Thymus (tissue), 11 donors: ENCODE results near the gene YJEFN3. TPM values are rescaled to one million over a fixed set of nuclear protein-coding genes. Genes with fewer than 3 reads are reported as not detected.

Source experiments
- DNase-seq, 9 donors: peaks; one replicate each; pipeline ENCODE4 v3.0.0-alpha.2; 2013; ENCODE audit warnings: low spot score in 9 of 9, low read depth in 6 of 9, missing footprints in 1 of 9
- H3K27ac ChIP-seq, 2 donors: one replicate each; pipeline ENCODE4 v1.5.1; 2013; ENCODE audit warnings: control low read depth in 1 of 2, low read depth in 1 of 2, low read length in 1 of 2, mild to moderate bottlenecking in 1 of 2, moderate library complexity in 1 of 2
- H3K27me3 ChIP-seq, 2 donors: one replicate each; pipeline ENCODE4 v1.5.1; 2013; ENCODE audit warnings: low read length in 1 of 2; ENCODE audit not compliant: control insufficient read depth in 2 of 2, insufficient read depth in 1 of 2
- H3K36me3 ChIP-seq, 2 donors: one replicate each; pipeline ENCODE4 v1.5.1; 2013; ENCODE audit warnings: low read length in 1 of 2, mild to moderate bottlenecking in 1 of 2, moderate library complexity in 1 of 2; ENCODE audit not compliant: control insufficient read depth in 2 of 2, insufficient read depth in 2 of 2
- H3K4me1 ChIP-seq, 2 donors: one replicate each; pipeline ENCODE4 v1.5.1; 2013; ENCODE audit warnings: low read length in 2 of 2; ENCODE audit not compliant: control insufficient read depth in 2 of 2, insufficient read depth in 2 of 2
- H3K4me3 ChIP-seq, 2 donors: one replicate each; pipeline ENCODE4 v1.5.1; 2013; ENCODE audit warnings: low read length in 2 of 2, control low read depth in 1 of 2, mild to moderate bottlenecking in 1 of 2
- H3K9me3 ChIP-seq, 2 donors: one replicate each; pipeline ENCODE4 v1.5.1; 2013; ENCODE audit warnings: low read length in 1 of 2, mild to moderate bottlenecking in 1 of 2; ENCODE audit not compliant: control insufficient read depth in 2 of 2, insufficient read depth in 1 of 2
- WGBS: extraction: QIAGEN DNeasy Blood & Tissue Kit; methylation state at CpG from one replicate; pipeline ENCODE4 v1.1.7; 2013; 5-methylcytosine and 5-hydroxymethylcytosine counted together
- polyA plus RNA-seq: library from polyadenylated mRNA; stranded (reverse); fragments of 200-250 nt; gene quantifications from one replicate; pipeline ENCODE4 v1.2.3, GENCODE V29; 2013
- total RNA-seq: library from RNA; stranded (reverse); fragments of 120-200 nt; gene quantifications from one replicate; pipeline ENCODE4 v1.2.4, GENCODE V29; 2013
- donor health status: healthy.

YJEFN3 gene
- total and polyA plus RNA-seq, 2 donors: 1.0 to 37.1 TPM

DNA sequence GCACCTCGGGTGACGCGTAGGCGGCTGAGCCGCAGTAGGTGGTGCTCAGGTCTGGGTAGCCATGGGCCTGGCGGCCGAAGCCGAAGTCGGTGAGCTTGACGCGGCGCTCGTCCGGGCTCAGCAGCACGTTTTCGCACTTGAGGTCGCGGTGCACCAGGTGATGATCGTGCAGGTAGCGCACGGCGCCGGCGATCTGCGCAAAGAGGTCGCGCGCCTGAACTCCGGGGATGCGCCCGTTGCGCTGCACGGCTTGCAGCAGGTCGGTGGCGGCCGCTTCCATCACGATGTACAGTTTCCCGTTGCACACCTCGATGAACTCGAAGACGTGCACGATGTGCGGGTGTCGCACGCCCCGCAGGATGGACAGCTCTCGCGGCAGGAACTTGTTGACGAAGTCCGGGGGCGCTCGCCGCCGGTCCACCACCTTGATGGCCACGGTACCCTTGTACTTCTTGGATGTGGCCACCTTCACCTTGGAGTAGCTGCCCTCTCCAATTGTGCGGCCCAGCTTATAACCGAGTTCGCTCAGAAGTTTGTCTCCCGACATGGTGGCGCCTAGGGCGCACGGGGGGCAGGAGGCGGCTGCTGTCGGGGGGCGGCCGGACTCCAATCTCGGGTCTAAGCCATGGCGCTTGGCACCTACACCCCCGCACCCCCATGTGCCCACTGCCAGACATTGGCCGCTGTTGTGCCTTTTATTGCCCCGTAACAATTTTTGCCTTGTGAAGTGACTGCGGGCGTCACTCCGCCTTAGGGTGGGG lies 13.7 kb upstream of the YJEFN3 start, which contains the start of gene TSSK6:
TSS of gene TSSK6 (minus strand) at position 668 of the 761 bp plus-strand sequence. CDS start at position 547, 121 bp downstream.
- 92% methylated on average over 74 of the region's 74 CpGs for WGBS
- Histone ChIP-seq H3K36me3 (peaks cover 10 to 13% of the 10 kb centered on the region in 2 donors), H3K4me3 (peak within 1 kb of the TSS; percentile 54 to 75), H3K9me3 (peaks cover 3 to 17% of the 10 kb centered on the region in 2 donors), H3K27me3 (peaks cover 0 to 8% of the 10 kb centered on the region in 2 donors), H3K4me1 (peaks cover 14 to 20% of the 10 kb centered on the region in 2 donors), H3K27ac (peak within 1 kb of the TSS; percentile 53 to 86)
- no peak for DNase-seq

DNA sequence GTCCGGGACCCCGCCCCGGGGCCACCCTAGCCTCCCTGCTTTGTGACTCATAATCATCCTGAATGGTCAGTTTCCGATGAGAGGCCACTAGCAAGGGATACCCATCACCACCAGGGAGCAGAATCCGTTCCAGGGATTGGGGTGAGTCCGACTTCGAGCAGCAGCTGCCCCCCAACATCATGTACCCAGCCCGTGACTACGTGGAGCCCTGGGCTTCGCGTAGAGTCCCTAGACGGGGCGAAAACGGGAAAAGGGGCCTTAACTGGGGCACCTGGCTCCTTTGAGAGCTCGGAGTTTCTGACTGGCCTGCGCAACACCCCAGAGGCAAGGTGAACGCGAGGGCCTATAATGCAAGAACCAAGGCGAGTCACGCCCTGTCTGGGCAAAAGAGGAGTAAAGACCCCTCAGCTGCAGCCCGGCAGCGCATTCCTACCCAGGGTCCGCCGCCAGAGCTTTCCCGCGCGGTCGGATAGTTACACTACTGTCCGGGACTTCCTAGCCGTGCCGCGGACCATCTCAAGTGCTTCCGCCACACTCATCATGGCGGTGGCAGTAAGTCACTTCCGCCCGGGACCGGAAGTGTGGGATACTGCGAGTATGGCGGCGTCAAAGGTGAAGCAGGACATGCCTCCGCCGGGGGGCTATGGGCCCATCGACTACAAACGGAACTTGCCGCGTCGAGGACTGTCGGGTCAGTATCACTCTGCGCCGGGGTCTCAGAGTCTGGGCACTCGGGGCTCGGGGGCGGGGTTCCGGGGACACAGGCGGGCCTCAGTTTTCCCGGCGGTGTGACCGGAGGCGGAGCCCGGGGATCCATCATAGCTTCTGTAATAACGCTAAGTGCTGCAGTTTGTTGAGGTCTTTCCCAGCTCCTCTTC lies 12.8 kb upstream of the YJEFN3 start, which contains the start of gene NDUFA13:
TSS of gene NDUFA13 (plus strand) at position 584 of the 878 bp plus-strand sequence. CDS start at position 598, 14 bp downstream.
- peaks cover 17 to 19% of the 10 kb centered on the region in 2 donors for H3K36me3 ChIP-seq
- H3K27me3 ChIP-seq: peaks cover 0 to 8% of the 10 kb centered on the region in 2 donors
- 8% methylated on average over 61 of the region's 61 CpGs for WGBS
- DNase-seq: peak; percentile 85 to 99 (median 95)
- peaks cover 16 to 20% of the 10 kb centered on the region in 2 donors for H3K4me1 ChIP-seq
- H3K9me3 ChIP-seq: peaks cover 3 to 17% of the 10 kb centered on the region in 2 donors
- peak within 1 kb of the TSS; percentile 54 to 75 for H3K4me3 ChIP-seq
- peak within 1 kb of the TSS; percentile 53 to 86 for H3K27ac ChIP-seq

GRCh38 chr19:19517235-19517619 lies 11.5 kb upstream of the YJEFN3 start:
- no peak for DNase-seq
- H3K4me1 ChIP-seq: peaks cover 16 to 20% of the 10 kb centered on the region in 2 donors
- H3K36me3 ChIP-seq: peaks cover 17 to 19% of the 10 kb centered on the region in 2 donors
- peak overlapping the region in 1 of 2 donors; percentile 75 for H3K4me3 ChIP-seq
- peaks cover 3 to 17% of the 10 kb centered on the region in 2 donors for H3K9me3 ChIP-seq
- 97% methylated on average over 10 of the region's 10 CpGs for WGBS
- no peak overlapping the region for H3K27ac ChIP-seq
- H3K27me3 ChIP-seq: peaks cover 0 to 8% of the 10 kb centered on the region in 2 donors

DNA sequence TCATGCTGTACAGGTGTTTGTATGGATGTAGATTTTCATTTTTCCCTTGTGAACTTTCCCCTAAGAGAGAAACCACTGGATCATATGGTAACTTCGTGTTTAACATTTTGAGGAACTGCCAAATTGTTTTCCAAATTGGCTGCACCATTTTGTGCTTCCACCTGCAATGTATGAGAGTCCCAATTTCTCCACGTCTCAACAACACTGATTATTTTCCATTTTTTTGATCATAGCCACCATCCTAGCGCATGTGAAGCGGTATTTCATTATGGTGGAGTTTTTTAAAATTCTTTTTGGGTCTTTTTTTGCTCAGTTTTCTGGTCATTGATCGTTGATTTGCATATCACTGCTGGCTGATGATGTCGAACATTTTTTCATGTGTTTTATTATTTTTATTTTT lies 7.7 kb upstream of the YJEFN3 start:
- H3K4me1 ChIP-seq: peaks cover 10 to 27% of the 10 kb centered on the region in 2 donors
- H3K4me3 ChIP-seq: no peak overlapping the region
- no peak overlapping the region for H3K27ac ChIP-seq
- peaks cover 30 to 43% of the 10 kb centered on the region in 2 donors for H3K36me3 ChIP-seq
- peaks cover 0 to under 1% of the 10 kb centered on the region in 2 donors for H3K9me3 ChIP-seq
- DNase-seq: no peak
- WGBS: 90% methylated on average over 6 of the region's 6 CpGs
- H3K27me3 ChIP-seq: no peaks in the 10 kb centered on the region

DNA sequence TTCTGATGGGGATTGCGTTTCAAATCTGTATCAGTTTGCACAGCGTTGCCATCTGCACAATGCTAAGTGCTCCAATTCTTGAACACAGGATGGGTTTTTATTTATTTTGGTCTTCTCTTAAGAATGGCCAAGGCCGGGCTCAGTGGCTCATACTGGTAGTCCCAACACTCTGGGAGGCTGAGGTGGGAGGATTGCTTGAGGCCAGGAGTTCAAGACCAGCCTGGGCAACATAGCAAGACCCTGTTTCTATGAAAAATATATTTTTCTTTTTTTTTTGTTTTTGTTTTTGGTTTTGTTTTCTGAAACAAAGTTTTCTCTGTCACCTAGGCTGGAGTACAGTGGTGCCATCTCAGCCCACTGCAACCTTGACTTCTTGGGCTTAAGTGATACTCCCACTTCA lies 5.5 kb upstream of the YJEFN3 start:
- peaks cover 0 to 3% of the 10 kb centered on the region in 2 donors for H3K9me3 ChIP-seq
- no peaks in the 10 kb centered on the region for H3K27me3 ChIP-seq
- H3K4me1 ChIP-seq: peaks cover 2 to 32% of the 10 kb centered on the region in 2 donors
- peaks cover 40 to 64% of the 10 kb centered on the region in 2 donors for H3K36me3 ChIP-seq
- H3K27ac ChIP-seq: no peak overlapping the region
- DNase-seq: no peak
- 93% methylated on average over 3 of the region's 3 CpGs for WGBS
- H3K4me3 ChIP-seq: no peak overlapping the region

DNA sequence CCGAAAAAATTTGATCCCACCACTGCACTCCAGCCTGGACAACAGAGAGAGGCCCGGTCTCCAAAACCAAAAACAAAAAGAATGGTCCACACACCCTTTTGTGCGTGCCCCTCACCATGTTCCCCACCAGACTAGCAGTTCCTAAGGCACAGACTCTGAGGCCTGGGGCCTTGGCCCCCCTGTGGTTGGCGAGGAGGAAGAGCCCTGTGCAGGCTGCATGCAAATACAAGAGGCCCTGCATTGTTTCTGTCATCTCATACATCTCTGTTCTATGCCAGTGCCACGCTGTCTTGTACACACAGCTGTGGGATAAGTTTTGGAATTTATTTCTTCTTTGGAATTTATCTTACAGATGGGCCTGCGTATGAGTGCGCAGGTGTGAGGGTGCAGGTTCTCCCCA lies 4.7 kb upstream of the YJEFN3 start:
- peaks cover 2 to 32% of the 10 kb centered on the region in 2 donors for H3K4me1 ChIP-seq

DNA sequence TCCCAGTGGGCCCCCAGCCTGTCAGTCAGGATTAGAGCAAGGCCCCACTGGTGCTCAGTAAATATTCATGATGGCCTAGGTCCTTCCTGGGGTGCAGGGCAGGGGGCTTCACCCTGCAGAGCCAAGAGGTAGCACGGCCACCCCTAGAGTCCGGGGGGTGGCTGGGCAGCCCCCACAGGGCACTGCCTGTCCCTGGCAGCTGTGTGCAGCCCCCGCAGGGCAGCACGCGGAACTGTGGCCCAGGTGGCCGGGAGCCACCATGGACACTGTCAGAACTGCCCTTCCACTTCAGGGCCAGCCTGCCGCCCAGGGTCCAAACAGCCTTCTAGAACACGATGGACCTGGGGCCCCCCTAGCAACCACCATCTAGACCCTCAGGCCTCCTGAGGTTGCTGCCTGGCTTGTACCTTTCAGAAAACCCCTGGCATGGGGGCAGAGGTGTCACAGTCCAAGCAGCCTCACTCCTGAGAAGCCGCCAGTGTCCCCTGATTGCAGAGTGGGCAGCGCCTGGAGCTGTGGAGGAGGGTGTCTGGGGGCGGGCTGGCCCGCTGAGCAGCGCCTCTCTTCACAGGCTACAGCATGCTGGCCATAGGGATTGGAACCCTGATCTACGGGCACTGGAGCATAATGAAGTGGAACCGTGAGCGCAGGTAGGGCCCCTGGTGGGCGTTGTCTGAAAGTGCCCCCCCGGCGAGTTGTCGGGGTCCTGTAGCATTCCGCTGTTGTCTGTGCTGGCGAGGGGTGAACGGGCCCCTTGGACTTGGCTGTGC lies 2.9 kb upstream of the YJEFN3 start:
- Histone ChIP-seq H3K27me3 (no peaks in the 10 kb centered on the region), H3K4me3 (no peak overlapping the region), H3K27ac (no peak overlapping the region), H3K36me3 (peaks cover 30 to 59% of the 10 kb centered on the region in 2 donors), H3K9me3 (peaks cover 0 to 3% of the 10 kb centered on the region in 2 donors), H3K4me1 (peaks cover 0 to 32% of the 10 kb centered on the region in 2 donors)
- no peak for DNase-seq
- 97% methylated on average over 23 of the region's 23 CpGs for WGBS

More for the DNA sequence above, 4.7 kb upstream of the YJEFN3 start:
- peaks cover 42 to 70% of the 10 kb centered on the region in 2 donors for H3K36me3 ChIP-seq
- H3K27ac ChIP-seq: no peak overlapping the region
- H3K4me3 ChIP-seq: no peak overlapping the region
- 92% methylated on average over 7 of the region's 7 CpGs for WGBS
- no peak for DNase-seq
- H3K9me3 ChIP-seq: peaks cover 0 to 3% of the 10 kb centered on the region in 2 donors
- H3K27me3 ChIP-seq: no peaks in the 10 kb centered on the region

- no peaks in the 10 kb centered on the region for H3K27me3 ChIP-seq
- no peak overlapping the region for H3K27ac ChIP-seq
- 72% methylated on average over 28 of the region's 28 CpGs for WGBS
- DNase-seq: no peak
- H3K36me3 ChIP-seq: peaks cover 30 to 59% of the 10 kb centered on the region in 2 donors
- peaks cover 0 to 32% of the 10 kb centered on the region in 2 donors for H3K4me1 ChIP-seq
- H3K9me3 ChIP-seq: peaks cover 0 to 3% of the 10 kb centered on the region in 2 donors
- no peak overlapping the region for H3K4me3 ChIP-seq
Observed at GRCh38 chr19:19526581-19527370, 1.9 kb upstream of the YJEFN3 start.
